GM10248 (cell line): ENCODE measurements around the gene RASSF1.

Experiments
- CTCF ChIA-PET: fragments of 300-600 bp; sonication (Branson Sonifier 250); formaldehyde crosslinking; extraction: SDS; loops from one replicate; lab custom pipeline; 2021; ENCODE audit warnings: antibody characterized with exemption; lab: Yijun Ruan, JAX
- POLR2A ChIA-PET: fragments of 350-650 bp; sonication (Branson Sonifier 250); formaldehyde crosslinking; extraction: SDS; loops from one replicate; lab custom pipeline; 2020; ENCODE audit warnings: antibody characterized with exemption; lab: Yijun Ruan, JAX
- DNase-seq: peaks from one replicate; pipeline ENCODE4 v3.0.0; 2012; ENCODE audit errors: extremely low spot score
- TF ChIP-seq, protein P1 (sequence below): IDR thresholded peaks from 2 replicates; pipeline ENCODE4 v1.5.1; 2012; ENCODE audit warnings: mild to moderate bottlenecking, low read depth; ENCODE audit errors: extremely low read depth, missing control alignments, control extremely low read depth

RASSF1 gene

DNA sequence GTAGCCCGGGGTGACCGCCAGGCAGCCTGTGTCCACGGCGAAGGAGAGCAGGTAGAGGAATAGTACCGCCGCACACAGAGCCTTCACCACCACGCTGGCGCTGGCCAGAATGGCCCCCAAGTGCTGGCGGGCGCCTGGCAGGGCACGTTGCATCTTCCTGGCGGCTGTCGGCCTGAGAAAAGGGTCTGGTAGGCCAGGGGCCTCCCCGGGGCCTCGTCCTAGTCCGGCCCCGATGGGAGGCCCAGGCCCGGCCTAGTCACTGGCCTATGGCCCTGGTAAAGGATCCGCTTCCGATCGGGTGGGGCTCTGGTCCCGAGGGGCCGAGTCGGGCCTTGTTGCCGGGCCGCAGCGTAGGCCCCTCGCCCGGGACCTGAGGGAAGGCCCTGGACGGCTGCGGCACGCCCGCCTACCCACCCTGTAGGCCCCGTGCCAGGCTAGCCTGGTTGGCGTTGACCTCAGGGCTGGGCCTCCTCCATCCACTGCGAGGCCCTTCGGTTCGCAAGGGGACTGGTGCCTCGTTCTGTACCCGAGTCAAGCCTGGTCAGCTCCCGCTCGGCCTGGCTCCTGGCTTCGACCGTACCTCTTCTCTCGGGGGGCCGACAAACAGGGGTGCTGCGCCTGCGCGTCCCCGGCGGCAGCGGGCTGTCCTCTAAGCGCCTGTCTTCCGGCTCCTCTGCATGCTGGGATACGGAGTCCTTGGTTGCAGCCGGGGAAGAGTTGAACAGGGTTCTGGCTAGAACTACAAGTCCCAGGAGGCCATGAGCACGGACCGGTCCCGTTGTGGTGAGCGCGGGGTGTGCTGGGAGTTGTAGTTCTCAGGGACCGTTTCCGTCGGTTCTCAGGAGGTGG lies 18.5 kb upstream of the RASSF1 start, which contains the start of gene TMEM115:
Gene TMEM115 (minus strand): TSS at position 611 of the 849 bp plus-strand sequence. CDS start 458 bp downstream, at position 153.
- POLR2A ChIA-PET, result no interaction called here
- CTCF ChIA-PET, result interaction anchor here (1.5 kb wide), 1 partner anchor 10 kb away, joined by 3 read pairs; no protein-coding TSS in a partner anchor
- DNase-seq, result peak; percentile 98
- TF ChIP-seq, protein P1, sequence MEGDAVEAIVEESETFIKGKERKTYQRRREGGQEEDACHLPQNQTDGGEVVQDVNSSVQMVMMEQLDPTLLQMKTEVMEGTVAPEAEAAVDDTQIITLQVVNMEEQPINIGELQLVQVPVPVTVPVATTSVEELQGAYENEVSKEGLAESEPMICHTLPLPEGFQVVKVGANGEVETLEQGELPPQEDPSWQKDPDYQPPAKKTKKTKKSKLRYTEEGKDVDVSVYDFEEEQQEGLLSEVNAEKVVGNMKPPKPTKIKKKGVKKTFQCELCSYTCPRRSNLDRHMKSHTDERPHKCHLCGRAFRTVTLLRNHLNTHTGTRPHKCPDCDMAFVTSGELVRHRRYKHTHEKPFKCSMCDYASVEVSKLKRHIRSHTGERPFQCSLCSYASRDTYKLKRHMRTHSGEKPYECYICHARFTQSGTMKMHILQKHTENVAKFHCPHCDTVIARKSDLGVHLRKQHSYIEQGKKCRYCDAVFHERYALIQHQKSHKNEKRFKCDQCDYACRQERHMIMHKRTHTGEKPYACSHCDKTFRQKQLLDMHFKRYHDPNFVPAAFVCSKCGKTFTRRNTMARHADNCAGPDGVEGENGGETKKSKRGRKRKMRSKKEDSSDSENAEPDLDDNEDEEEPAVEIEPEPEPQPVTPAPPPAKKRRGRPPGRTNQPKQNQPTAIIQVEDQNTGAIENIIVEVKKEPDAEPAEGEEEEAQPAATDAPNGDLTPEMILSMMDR, result no peak

DNA sequence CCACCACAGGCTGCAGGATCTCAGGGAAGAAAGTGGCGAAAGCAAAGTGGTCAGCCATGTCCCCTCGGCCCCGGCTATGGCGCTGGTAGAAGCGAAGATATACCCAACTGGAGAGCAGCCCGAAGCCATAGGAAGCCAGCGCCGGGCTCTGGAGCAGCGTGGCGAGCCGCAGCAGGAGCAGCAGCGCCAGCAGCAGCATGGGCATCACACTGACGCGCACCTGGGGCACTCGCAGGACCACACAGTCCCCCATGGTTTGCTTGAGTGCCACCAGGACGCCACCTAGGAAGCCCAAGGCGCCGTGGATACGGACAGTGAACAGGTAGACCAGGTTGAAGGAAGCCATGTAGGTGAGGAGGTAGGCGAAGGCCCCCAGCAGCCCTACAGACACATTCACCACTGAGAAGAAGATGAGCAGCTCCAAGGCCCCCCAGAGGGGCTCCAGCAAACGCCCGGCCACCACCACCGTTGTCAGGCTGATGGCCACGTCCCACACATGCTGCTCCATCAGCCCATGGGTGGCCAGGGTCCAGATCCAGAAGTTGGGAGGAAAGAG lies 17.8 kb upstream of the RASSF1 start:
- POLR2A ChIA-PET, result no interaction called here
- CTCF ChIA-PET, result interaction anchor here (2.8 kb wide), 1 partner anchor 184 kb away, joined by 8 read pairs; no protein-coding TSS in a partner anchor
- TF ChIP-seq, protein P1, result no peak
- DNase-seq, result no peak

DNA sequence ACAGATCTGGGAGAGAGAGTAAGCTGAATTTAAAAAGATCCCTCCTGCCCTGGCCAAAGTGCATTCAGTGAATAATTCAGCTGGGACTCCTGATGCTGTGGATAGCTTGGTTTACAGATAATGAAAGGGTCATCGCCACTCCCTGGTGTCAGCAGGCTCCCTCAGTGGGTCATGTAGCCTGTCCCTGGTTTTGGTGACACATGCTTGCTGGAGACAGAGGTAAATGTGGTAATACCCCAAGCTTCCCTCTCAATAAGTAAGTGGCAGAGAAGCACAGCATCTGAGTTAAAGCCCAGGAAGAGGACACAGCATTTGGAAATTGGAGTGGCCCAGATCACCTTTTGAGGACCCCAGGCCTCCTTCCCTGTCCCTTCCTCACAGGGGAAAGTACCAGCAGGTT lies 16.8 kb upstream of the RASSF1 start:
- no peak for DNase-seq
- TF ChIP-seq, protein P1, result no peak
- ChIA-PET POLR2A (no interaction called here), CTCF (interaction anchor here (0.7 to 2.8 kb wide), 4 partner anchors 15 to 185 kb away, joined by 3 to 8 read pairs (median 4); partner anchors contain the start of gene TUSC2)

DNA sequence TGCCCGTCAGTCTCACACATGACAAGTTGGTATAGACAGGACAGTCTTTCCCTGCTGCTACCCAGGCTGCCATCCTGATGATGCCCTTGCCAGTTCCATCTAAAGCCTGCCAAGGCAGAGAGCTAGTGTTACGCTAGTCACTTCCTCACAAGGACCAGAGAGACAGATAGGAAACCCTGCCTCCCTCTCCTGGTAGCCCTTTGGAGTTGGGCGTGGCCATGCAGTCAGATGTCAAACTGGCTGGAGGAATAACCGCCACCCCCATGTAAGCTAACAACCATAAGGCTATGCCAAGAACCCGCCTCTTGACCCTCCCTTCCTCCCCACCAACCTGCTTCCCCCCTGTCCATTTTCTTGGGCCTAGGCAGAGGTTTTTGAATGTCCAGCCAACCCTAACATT lies 15.9 kb upstream of the RASSF1 start:
- DNase-seq, result no peak
- CTCF ChIA-PET, result interaction anchor here (1.0 to 2.8 kb wide), 4 partner anchors 11 to 186 kb away, joined by 3 to 8 read pairs (median 4); no protein-coding TSS in a partner anchor
- POLR2A ChIA-PET, result interaction anchor here (0.7 kb wide), 1 partner anchor 57 kb away, joined by 5 read pairs; the partner anchor contains the start of genes HYAL3 and NAA80
- TF ChIP-seq, protein P1, result no peak

DNA sequence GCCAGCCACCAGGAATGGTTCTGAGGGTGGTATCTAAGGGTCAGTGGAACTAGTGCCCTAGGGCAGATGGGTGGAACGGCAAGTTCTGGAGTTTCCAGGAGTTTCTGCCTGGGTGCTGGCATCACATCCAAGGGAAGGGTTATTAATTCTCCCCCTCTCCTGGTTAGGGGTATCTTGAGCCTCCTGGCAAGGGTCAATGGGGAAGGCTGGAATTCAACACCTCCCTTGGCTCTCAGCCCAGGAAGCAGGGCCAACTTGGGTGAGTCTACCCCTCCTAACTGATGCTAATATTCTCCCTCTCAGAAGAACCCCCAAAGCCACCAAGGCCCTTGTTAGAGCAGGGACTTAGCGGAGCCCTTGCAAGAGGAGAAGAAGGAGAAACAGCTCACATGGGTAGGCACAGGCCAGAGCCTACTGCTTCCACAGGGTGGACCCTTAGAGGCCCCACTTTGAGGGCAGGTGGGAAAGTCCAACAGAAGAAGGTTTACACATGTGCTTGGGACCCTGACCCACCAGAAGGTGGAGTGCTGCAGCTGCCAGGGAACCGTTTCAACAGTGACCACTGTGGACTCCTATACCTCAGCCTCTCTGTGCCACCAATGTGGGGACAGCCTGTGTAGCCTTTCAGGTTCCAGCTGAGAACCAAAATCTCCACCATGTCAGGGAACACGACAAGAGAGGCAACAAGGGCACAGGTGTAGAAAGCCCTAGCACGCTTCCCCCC lies 15.4 kb upstream of the RASSF1 start:
- CTCF ChIA-PET, result interaction anchor here (0.6 to 2.8 kb wide), 4 partner anchors 11 to 187 kb away, joined by 3 to 8 read pairs (median 4); no protein-coding TSS in a partner anchor
- POLR2A ChIA-PET, result interaction anchor here (0.6 to 0.7 kb wide), 2 partner anchors 56 to 1165 kb away, joined by 3 to 5 read pairs; partner anchors contain the start of genes HYAL3 and NAA80
- DNase-seq, result no peak
- TF ChIP-seq, protein P1, result peak; percentile 23
